ENCODE measurements around the gene UROD.

UROD gene

GRCh38 chr1:45038240-45038639 is 26.2 kb downstream of the UROD start:
- no peak for TF ChIP-seq SIN3A (IDR thresholded peaks at IDR 0.05; ENCODE audit: borderline replicate concordance, insufficient read depth, low read length)

- no peak for TF ChIP-seq FOXP2 (optimal IDR thresholded peaks at IDR 0.05; ENCODE audit: borderline replicate concordance, extremely low read depth, extremely low read length, insufficient read depth)
- no peak for TF ChIP-seq TAF1 (IDR thresholded peaks at IDR 0.05; ENCODE audit: borderline replicate concordance, insufficient read depth, low read length)
- TF ChIP-seq POLR2AphosphoS5 (IDR thresholded peaks at IDR 0.05; ENCODE audit: low read depth, low read length) = no peak
- TF ChIP-seq REST (IDR thresholded peaks at IDR 0.05; ENCODE audit: insufficient read depth in 1 of 2, low read depth in 2 of 2, low read length in 2 of 2) = no peak
- TF ChIP-seq SIN3A (IDR thresholded peaks at IDR 0.05; ENCODE audit: borderline replicate concordance, insufficient read depth, low read length) = no peak
These were observed 26.8 kb downstream of the UROD start for GRCh38 chr1:45038661-45039364.

- TF ChIP-seq REST (IDR thresholded peaks at IDR 0.05; ENCODE audit: insufficient read depth in 1 of 2, low read depth in 2 of 2, low read length in 2 of 2) = no peak
- TF ChIP-seq SIN3A (IDR thresholded peaks at IDR 0.05; ENCODE audit: borderline replicate concordance, insufficient read depth, low read length) = no peak
These were observed 28.2 kb downstream of the UROD start for GRCh38 chr1:45040297-45040696.

- TF ChIP-seq SIN3A (IDR thresholded peaks at IDR 0.05; ENCODE audit: borderline replicate concordance, insufficient read depth, low read length) (no peak), POLR2AphosphoS5 (IDR thresholded peaks at IDR 0.05; ENCODE audit: low read depth, low read length) (no peak), TAF1 (IDR thresholded peaks at IDR 0.05; ENCODE audit: borderline replicate concordance, insufficient read depth, low read length) (no peak), REST (IDR thresholded peaks at IDR 0.05; ENCODE audit: insufficient read depth in 1 of 2, low read depth in 2 of 2, low read length in 2 of 2) (no peak), FOXP2 (optimal IDR thresholded peaks at IDR 0.05; ENCODE audit: borderline replicate concordance, extremely low read depth, extremely low read length, insufficient read depth) (no peak)
These were observed 31.0 kb downstream of the UROD start for GRCh38 chr1:45043094-45043493.

- TF ChIP-seq TAF1 (IDR thresholded peaks at IDR 0.05; ENCODE audit: borderline replicate concordance, insufficient read depth, low read length) (no peak), POLR2AphosphoS5 (IDR thresholded peaks at IDR 0.05; ENCODE audit: low read depth, low read length) (no peak), REST (IDR thresholded peaks at IDR 0.05; ENCODE audit: insufficient read depth in 1 of 2, low read depth in 2 of 2, low read length in 2 of 2) (no peak), FOXP2 (optimal IDR thresholded peaks at IDR 0.05; ENCODE audit: borderline replicate concordance, extremely low read depth, extremely low read length, insufficient read depth) (no peak), SIN3A (IDR thresholded peaks at IDR 0.05; ENCODE audit: borderline replicate concordance, insufficient read depth, low read length) (no peak)
These were observed 32.9 kb downstream of the UROD start for GRCh38 chr1:45044916-45045315.
